ENCODE results near the gene GGACT. TPM values are rescaled to one million over a fixed set of nuclear protein-coding genes. Genes with fewer than 3 reads are reported as not detected.

The GGACT gene
- total and polyA plus RNA-seq, 2 donors from 2014 or later, result 9.3 to 15.6 TPM

DNA sequence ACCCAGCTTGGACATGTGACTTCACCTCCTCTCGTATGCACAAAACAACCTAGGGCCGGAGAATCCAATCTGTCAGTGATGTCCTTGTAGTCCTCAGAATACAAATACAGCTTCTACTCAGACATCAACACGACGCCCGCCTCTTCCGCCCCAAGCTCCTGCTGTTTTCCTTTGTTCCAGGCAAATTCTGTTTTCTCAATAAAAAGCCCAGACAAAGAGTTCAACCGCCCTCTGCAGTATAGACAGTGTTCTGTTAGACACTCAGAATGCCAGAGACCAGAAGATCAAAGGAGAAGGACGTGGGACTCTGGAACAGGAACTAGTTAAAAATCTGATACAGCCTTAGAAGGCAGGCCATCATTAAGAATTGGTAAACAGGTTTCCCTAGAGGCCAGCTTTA lies 42.0 kb upstream of the GGACT start:
- intact Hi-C loops (cut with DNase I), result no loop called here
- DNase-seq (peak in 1 of 5 donors; percentile 49), FAIRE-seq (no peak)
- Histone ChIP-seq H3K27me3 (ENCODE audit: control insufficient read depth, insufficient read depth, low read length) (no peaks in the 10 kb centered on the region), H3K4me1 (ENCODE audit: control insufficient read depth in 2 of 3, insufficient read depth in 2 of 3, low read depth in 1 of 3, low read length in 3 of 3) (no peaks in the 10 kb centered on the region), H3K9ac (ENCODE audit: low read length in 3 of 3) (no peak overlapping the region), H3K4me3 (ENCODE audit: low read length in 3 of 3) (no peak overlapping the region), H3K36me3 (ENCODE audit: control insufficient read depth in 2 of 3, insufficient read depth in 3 of 3, low read length in 3 of 3) (peaks cover 4 to 27% (median 10%) of the 10 kb centered on the region in 3 donors), H3K27ac (ENCODE audit: low read depth in 2 of 2, low read length in 2 of 2) (no peak overlapping the region), H3K9me3 (ENCODE audit: control insufficient read depth in 2 of 3, insufficient read depth in 1 of 3, low read length in 3 of 3) (no peaks in the 10 kb centered on the region)
- TF ChIP-seq, protein P1, sequence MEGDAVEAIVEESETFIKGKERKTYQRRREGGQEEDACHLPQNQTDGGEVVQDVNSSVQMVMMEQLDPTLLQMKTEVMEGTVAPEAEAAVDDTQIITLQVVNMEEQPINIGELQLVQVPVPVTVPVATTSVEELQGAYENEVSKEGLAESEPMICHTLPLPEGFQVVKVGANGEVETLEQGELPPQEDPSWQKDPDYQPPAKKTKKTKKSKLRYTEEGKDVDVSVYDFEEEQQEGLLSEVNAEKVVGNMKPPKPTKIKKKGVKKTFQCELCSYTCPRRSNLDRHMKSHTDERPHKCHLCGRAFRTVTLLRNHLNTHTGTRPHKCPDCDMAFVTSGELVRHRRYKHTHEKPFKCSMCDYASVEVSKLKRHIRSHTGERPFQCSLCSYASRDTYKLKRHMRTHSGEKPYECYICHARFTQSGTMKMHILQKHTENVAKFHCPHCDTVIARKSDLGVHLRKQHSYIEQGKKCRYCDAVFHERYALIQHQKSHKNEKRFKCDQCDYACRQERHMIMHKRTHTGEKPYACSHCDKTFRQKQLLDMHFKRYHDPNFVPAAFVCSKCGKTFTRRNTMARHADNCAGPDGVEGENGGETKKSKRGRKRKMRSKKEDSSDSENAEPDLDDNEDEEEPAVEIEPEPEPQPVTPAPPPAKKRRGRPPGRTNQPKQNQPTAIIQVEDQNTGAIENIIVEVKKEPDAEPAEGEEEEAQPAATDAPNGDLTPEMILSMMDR (IDR thresholded peaks at IDR 0.05; ENCODE audit: borderline replicate concordance, extremely low read depth, insufficient read depth), result no peak

DNA sequence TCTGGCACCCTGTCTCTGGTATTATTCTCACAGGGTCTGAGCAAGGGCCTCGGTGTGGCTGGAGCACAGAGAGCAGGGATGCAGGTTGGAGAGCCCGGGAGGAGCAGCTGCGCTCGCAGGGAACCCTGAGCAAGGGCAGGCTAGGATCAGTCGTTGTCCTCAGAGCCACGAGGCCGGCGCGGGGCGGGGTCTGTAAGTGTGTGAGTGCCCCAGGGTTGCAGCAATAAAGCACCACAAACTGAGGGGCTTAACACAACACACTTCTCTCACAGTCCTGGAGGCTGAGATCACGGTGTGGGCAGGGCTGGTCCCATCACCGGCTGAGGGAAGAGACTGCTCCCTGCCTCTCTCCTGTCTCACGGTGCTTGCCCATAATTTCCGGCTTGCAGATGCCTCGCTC lies 38.5 kb upstream of the GGACT start:
- H3K4me3 ChIP-seq (ENCODE audit: low read length in 3 of 3), result no peak overlapping the region
- no peaks in the 10 kb centered on the region for H3K27me3 ChIP-seq (ENCODE audit: control insufficient read depth, insufficient read depth, low read length)
- no peak overlapping the region for H3K9ac ChIP-seq (ENCODE audit: low read length in 3 of 3)
- H3K27ac ChIP-seq (ENCODE audit: low read depth in 2 of 2, low read length in 2 of 2), result no peak overlapping the region
- TF ChIP-seq, protein P1 (IDR thresholded peaks at IDR 0.05; ENCODE audit: borderline replicate concordance, extremely low read depth, insufficient read depth), result no peak
- intact Hi-C loops (cut with DNase I), result no loop called here
- peaks cover 2 to 17% (median 9%) of the 10 kb centered on the region in 3 donors for H3K36me3 ChIP-seq (ENCODE audit: control insufficient read depth in 2 of 3, insufficient read depth in 3 of 3, low read length in 3 of 3)
- FAIRE-seq (no peak), DNase-seq (no peak)
- H3K4me1 ChIP-seq (ENCODE audit: control insufficient read depth in 2 of 3, insufficient read depth in 2 of 3, low read depth in 1 of 3, low read length in 3 of 3), result no peaks in the 10 kb centered on the region
- no peaks in the 10 kb centered on the region for H3K9me3 ChIP-seq (ENCODE audit: control insufficient read depth in 2 of 3, insufficient read depth in 1 of 3, low read length in 3 of 3)

DNA sequence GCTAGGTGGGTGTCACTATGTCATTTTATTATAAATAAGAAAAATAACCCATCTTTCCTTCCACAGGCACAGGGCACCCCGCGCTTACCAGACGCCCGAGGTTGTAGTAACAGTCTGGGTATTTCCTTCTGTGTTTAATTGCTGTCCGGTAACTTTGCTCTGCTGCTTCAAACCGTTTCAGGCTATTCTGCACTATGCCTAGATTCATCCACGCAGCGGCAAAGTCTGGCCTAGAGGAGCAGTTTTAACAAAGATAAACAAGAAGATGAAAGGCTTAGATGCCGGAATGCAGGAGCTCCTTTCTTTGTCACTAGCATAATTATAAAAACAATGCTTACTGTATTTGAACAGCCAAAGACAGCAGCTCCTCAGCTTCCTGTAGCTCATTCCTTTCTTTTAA lies 36.9 kb upstream of the GGACT start:
- FAIRE-seq, result no peak
- TF ChIP-seq, protein P1 (IDR thresholded peaks at IDR 0.05; ENCODE audit: borderline replicate concordance, extremely low read depth, insufficient read depth), result no peak
- intact Hi-C loops (cut with DNase I), result no loop called here
- no peak overlapping the region for H3K27ac ChIP-seq (ENCODE audit: low read depth in 2 of 2, low read length in 2 of 2)
- peaks cover 2 to 10% (median 9%) of the 10 kb centered on the region in 3 donors for H3K36me3 ChIP-seq (ENCODE audit: control insufficient read depth in 2 of 3, insufficient read depth in 3 of 3, low read length in 3 of 3)
- DNase-seq, result no peak
- H3K9me3 ChIP-seq (ENCODE audit: control insufficient read depth in 2 of 3, insufficient read depth in 1 of 3, low read length in 3 of 3), result no peaks in the 10 kb centered on the region
- no peak overlapping the region for H3K4me3 ChIP-seq (ENCODE audit: low read length in 3 of 3)
- H3K4me1 ChIP-seq (ENCODE audit: control insufficient read depth in 2 of 3, insufficient read depth in 2 of 3, low read depth in 1 of 3, low read length in 3 of 3), result no peaks in the 10 kb centered on the region
- H3K9ac ChIP-seq (ENCODE audit: low read length in 3 of 3), result no peak overlapping the region
- H3K27me3 ChIP-seq (ENCODE audit: control insufficient read depth, insufficient read depth, low read length), result no peaks in the 10 kb centered on the region

- Histone ChIP-seq H3K4me3 (ENCODE audit: low read length in 3 of 3) (no peak overlapping the region), H3K27me3 (ENCODE audit: control insufficient read depth, insufficient read depth, low read length) (no peaks in the 10 kb centered on the region), H3K9ac (ENCODE audit: low read length in 3 of 3) (no peak overlapping the region), H3K9me3 (ENCODE audit: control insufficient read depth in 2 of 3, insufficient read depth in 1 of 3, low read length in 3 of 3) (no peaks in the 10 kb centered on the region), H3K4me1 (ENCODE audit: control insufficient read depth in 2 of 3, insufficient read depth in 2 of 3, low read depth in 1 of 3, low read length in 3 of 3) (no peaks in the 10 kb centered on the region), H3K36me3 (ENCODE audit: control insufficient read depth in 2 of 3, insufficient read depth in 3 of 3, low read length in 3 of 3) (peaks cover 0 to 2% (median 0%) of the 10 kb centered on the region in 3 donors), H3K27ac (ENCODE audit: low read depth in 2 of 2, low read length in 2 of 2) (no peak overlapping the region)
- TF ChIP-seq, protein P1 (IDR thresholded peaks at IDR 0.05; ENCODE audit: borderline replicate concordance, extremely low read depth, insufficient read depth), result no peak
- intact Hi-C loops (cut with DNase I), result no loop called here
- FAIRE-seq, result no peak
- DNase-seq, result no peak
Observed at GRCh38 chr13:100620792-100621191, 32.2 kb upstream of the GGACT start.
